ENCODE data around the gene BABAM1.

Gene BABAM1

GRCh38 chr19:17244618-17245534 is 22.4 kb upstream of the BABAM1 start:
- peak overlapping the region; percentile 98 for H3K27ac ChIP-seq
- TF ChIP-seq CTCF (conservative IDR thresholded peaks at IDR 0.05) (no peak), ZFX (IDR thresholded peaks at IDR 0.05) (no peak)

- H3K27ac ChIP-seq = peak within 1 kb of the TSS; percentile 98
- no peak for TF ChIP-seq CTCF (conservative IDR thresholded peaks at IDR 0.05)
- TF ChIP-seq ZFX (IDR thresholded peaks at IDR 0.05) = peak; percentile 72; the same call in 1 of the 2 replicates
Measured at GRCh38 chr19:17245535-17245984, 21.7 kb upstream of the BABAM1 start, which contains the start of gene NR2F6. Gene NR2F6, minus strand, starts transcription at chr19:17245919. Its CDS starts 699 bp downstream, at chr19:17245220.

- peak overlapping the region; percentile 98 for H3K27ac ChIP-seq
Measured at GRCh38 chr19:17246681-17247425, 20.4 kb upstream of the BABAM1 start.

GRCh38 chr19:17248011-17248776 is 19.0 kb upstream of the BABAM1 start:
- TF ChIP-seq CTCF (conservative IDR thresholded peaks at IDR 0.05) (no peak), ZFX (IDR thresholded peaks at IDR 0.05) (no peak)
- H3K27ac ChIP-seq = no peak overlapping the region

More at GRCh38 chr19:17246681-17247425, 20.4 kb upstream of the BABAM1 start:
- no peak for TF ChIP-seq CTCF (conservative IDR thresholded peaks at IDR 0.05)
- no peak for TF ChIP-seq ZFX (IDR thresholded peaks at IDR 0.05)

- no peak overlapping the region for H3K27ac ChIP-seq
- TF ChIP-seq ZFX (IDR thresholded peaks at IDR 0.05) = no peak
- TF ChIP-seq CTCF (conservative IDR thresholded peaks at IDR 0.05) = no peak
Measured at GRCh38 chr19:17249887-17250548, 17.2 kb upstream of the BABAM1 start.

GRCh38 chr19:17254636-17255035 is 12.6 kb upstream of the BABAM1 start:
- TF ChIP-seq ZFX (IDR thresholded peaks at IDR 0.05) = no peak
- no peak for TF ChIP-seq CTCF (conservative IDR thresholded peaks at IDR 0.05)
- H3K27ac ChIP-seq = no peak overlapping the region

Measured in C4-2B (cell line).